ENCODE results near the gene RBM12.
A peak's percentile ranks its signal among the peaks of the same experiment; 100 is the strongest.

The RBM12 gene

GRCh38 chr20:35619196-35620095, 45.3 kb downstream of the RBM12 start:
- peak; percentile 58 for DNase-seq

DNA sequence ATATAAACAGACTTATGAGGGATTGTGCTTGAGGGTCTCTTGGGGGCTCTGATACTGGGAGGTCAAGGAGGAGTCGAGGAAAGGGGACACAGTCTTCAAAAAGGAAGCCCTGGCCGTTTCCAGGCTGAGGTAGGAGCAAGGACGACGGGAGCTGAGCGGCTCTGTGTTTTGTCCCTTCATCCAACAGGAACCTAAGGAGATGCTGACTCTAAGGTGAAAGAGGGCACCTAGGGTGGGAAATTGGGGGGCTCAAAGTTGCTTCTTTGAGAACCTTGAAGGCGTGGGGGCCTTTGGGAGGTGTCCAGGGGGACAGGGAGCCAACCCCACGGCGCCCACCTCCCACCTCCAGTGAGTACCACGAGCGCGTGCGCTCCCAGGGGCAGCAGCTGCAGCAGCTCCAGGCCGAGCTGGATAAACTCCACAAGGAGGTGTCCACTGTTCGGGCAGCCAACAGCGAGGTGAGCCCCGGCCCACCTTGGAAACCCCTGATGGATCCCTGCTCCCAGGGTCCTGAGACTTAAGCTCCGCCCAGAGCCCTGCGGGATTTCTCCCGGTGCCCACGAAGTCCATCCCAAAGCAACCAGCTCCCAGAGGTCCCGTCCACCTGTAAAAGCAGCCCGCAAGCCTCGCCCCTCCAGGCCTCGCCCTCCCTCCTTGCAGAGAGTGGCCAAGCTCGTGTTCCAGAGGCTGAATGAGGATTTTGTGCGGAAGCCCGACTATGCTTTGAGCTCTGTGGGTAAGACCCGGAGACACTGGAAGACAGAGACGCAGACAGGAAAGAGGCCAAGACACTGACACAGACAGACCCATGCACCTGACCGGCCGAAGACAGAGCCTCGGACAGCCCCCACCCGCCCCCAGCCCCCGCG, 46.2 kb downstream of the RBM12 start:
- DNase-seq, result no peak

DNA sequence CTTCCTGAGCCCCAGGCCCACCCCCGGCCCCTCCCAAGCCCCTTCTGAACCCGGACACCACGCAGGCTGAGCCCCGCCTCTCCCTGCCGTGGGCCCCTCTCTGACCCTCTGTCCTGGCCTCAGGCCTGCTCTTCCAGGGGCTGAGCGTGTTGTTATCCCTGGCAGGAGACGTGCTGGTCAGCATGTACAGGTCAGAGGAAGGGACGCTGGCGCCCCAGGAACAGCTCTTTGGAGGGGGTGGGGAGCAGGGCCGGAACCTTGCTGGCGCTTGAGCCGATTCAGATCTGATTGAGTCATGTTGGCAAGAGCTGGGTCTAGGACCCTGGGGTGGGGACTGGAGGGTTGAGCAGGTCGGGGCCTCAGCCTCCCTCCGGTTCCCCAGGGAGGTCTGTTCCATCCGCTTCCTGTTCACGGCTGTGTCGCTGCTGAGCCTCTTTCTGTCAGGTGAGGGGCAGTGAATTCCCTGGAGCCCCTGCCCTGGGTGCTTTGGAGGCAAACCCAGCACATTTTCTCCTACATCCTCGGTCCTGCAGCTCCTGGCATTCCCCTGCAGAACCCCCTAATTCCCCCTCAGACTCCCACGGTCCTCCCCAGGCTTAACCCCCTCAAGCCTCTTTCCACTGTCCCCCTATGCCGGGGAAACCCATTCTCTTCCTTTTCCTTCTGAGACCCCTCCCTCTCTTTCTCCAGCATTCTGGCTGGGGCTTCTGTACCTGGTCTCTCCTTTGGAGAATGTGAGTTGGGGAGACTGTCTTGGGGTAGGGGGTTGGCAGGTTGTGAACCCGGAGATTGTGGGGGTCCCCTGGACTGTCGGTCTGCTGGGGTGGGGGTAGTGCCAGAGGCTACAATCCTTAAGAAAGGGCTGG, 47.1 kb downstream of the RBM12 start:
- DNase-seq, result peak; percentile 40

GRCh38 chr20:35616465-35617396, 48.0 kb downstream of the RBM12 start:
- peak; percentile 75 for DNase-seq

DNA sequence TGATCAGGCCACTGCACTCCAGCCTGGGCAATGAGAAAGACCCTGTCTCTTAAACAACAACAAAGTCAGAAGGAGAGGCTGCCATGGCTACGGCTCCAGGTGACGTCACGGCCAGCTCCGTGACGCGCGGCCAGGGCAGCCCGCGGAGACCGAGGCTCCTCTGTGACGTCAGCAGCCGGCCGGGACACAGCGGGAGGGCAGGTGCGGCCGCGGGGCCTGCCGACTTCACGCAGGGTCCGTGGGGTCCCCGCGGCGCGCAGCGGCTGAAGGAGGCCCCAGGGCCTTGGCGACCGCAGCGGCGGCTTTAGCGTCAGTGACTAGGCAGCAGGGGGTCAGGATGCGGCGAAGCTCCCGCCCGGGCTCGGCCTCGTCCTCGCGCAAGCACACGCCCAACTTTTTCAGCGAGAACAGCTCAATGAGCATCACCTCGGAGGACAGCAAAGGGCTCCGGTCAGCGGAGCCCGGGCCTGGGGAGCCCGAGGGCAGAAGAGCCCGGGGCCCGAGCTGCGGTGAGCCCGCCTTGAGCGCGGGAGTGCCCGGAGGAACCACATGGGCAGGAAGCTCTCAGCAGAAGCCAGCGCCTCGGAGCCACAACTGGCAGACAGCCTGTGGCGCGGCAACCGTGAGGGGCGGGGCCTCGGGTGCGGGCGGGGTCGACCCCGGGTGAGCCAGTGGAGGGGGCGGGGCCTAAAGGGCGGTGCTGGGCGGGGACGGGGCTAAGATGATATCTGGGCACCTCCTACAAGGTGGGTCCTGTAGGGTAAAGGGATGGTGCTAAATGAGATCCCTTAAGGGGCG, 48.8 kb downstream of the RBM12 start, which contains the start of gene SPAG4:
Gene SPAG4 (plus strand): TSS at position 163 of the 798 bp plus-strand sequence. CDS start 175 bp downstream, at position 338.
- peak; percentile 99 for DNase-seq

DNA sequence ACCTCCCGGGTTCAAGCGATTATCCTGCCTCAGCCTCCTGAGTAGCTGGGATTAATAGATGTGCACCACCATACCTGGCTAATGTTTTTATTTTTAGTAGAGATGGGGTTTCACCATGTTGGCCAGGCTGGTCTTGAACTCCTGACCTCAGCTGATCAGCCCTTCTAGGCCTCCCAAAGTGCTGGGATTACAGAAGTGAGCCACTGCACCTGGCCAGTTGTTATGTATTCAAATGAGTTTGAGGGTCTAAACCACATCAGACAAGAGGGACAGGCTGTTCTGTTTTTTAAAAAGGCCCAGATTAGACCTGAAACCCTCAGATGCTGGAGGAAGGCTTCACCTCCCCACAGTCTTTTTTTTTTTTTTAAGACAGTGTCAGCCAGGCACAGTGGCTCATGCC, 53.2 kb downstream of the RBM12 start:
- no peak for DNase-seq

- DNase-seq, result no peak
Observed at GRCh38 chr20:35610833-35611427, 53.8 kb downstream of the RBM12 start.

DNA sequence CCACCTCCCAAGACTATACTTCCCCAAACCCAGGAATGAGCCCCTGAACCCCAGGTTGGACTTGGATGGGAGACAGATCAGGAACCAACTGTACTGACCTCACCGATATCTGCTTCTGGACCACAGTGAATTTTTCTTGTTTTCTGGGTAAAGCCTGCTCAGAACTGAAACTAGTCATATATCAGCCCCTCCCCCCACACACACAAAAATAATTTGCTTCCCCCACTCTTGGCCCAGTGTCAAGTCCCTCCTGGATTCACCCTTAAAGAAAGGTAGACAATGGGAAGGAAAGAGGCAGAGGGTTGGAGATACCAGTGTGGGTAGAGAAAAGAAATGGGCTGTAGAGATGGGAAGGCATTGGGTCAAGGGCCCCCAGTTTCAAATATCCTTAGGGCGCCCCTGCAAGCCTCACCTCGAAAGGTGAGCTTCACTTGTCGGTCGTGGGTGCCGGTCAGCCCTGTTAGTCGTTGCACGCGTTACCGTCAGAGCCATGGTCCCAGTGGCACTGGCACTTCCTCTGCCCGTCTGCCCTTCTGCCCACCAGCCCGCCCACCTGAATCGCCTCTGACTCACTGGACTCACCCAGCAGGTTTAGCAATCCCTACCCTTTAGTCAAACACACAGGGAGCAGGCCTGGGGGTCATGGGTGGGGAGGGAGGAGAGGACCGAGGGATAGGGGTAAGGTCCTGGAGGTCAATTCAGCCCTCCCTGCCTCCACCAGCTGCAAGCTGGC, 57.5 kb downstream of the RBM12 start:
- no peak for DNase-seq

- no peak for DNase-seq
Observed at GRCh38 chr20:35606127-35606526, 58.6 kb downstream of the RBM12 start.

GRCh38 chr20:35604449-35604747, 60.3 kb downstream of the RBM12 start:
- no peak for DNase-seq

DNA sequence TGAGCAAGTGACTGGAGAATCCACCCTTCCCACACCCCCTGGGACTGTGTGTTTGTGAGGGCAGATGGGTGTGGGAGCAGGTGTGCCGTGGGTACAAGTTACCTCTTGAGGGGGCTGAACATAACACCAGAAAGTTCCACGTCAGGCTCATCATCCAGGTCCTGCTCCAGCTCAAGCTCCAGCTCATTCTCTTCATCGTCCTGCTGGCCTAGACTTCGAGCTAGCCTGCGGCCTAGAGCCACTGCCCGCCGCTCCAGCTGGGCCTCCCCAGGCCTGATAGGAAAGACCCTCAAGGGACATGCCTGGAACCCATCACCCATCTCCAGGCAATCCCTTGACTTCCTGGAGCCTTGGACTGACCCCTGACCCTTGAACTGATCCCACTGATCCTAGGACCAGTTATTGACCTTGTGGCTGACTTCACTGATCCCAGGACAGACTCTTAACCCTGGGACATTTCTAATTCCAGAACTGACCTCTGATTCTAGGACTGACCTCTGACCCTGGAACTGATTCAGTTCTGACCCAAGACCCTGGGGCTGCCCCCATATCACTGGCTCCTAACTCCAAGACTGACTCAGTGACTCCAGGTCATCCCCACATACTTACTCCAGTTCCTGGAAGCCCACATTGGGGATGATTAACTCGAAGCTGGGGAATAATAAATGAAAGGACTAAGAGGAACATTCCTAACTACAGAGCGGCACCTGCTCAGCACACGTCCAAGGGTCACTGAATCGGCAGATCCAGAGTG, 60.8 kb downstream of the RBM12 start:
- DNase-seq, result no peak

- no peak for DNase-seq
Observed at GRCh38 chr20:35602851-35603495, 61.7 kb downstream of the RBM12 start.

- no peak for DNase-seq
Observed at GRCh38 chr20:35601990-35602389, 62.7 kb downstream of the RBM12 start.

- peak; percentile 59 for DNase-seq
Observed at GRCh38 chr20:35600993-35601973, 63.4 kb downstream of the RBM12 start.

DNA sequence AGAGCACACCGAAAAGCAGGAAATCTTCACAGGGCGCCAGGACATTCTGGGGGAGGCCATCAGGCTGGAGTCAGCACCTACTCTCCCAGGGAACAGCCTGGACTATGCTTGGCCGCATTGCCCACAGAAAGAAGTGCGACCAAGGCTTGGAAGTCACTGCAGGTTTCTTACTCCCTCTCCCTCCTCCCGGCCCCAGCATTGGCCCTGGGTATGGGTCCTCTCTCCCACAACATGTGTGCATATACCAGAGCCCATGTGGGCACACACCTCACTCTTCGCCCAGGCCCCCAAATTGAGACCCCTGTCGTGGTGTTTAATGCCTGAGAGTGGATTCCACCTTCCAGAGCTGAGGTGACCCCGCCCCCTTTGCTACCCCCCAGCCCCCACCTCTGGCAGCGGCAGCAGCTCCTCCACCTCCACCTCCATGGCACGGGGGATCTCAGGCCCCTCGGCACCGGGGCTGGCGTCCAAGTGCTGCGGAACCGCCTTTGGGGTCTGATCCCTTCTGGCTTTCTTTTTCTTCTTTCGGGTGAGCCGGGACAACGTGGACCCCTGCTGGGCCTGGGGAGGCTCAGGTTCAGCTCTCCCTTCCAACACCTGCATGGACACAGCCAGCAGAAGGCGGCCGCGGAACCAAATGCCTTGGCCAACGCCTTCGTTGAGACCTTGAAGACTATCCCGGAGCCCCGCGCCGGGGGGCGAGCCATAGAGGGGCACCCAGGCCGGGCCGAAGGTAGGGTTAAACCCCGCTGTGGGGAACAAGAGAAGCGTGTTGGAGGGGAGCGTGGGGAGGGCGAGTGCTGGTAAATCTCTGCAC, 64.3 kb downstream of the RBM12 start:
- no peak for DNase-seq

DNA sequence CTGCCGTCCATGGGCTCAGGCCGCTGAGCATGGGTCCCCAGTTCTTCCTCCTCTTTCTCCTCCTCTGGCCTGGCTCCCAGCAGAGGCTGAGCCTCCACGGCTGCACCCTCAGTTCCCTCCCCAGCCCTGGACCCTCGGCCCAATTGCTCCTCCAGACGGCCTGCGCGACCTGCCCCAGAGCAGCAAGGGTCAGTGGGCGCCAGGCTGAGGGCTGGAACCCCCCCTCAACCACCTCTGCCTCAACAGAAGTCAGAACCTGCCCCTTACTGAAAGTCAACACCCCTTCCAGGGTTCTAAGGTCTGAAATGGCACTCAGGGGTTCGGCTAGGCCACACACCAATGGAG, 65.0 kb downstream of the RBM12 start:
- DNase-seq, result no peak
